ENCODE results near the gene RAPGEF4. TPM values are rescaled to one million over a fixed set of nuclear protein-coding genes. Genes with fewer than 3 reads are reported as not detected.

Gene RAPGEF4
- total RNA-seq, 1 donor from 2014 or later = 14.2 TPM

- peak; percentile 41 to 69 for DNase-seq (ENCODE audit: low read depth in 2 of 2)
Measured at GRCh38 chr2:172859581-172860335, 124.1 kb downstream of the RAPGEF4 start.

DNA sequence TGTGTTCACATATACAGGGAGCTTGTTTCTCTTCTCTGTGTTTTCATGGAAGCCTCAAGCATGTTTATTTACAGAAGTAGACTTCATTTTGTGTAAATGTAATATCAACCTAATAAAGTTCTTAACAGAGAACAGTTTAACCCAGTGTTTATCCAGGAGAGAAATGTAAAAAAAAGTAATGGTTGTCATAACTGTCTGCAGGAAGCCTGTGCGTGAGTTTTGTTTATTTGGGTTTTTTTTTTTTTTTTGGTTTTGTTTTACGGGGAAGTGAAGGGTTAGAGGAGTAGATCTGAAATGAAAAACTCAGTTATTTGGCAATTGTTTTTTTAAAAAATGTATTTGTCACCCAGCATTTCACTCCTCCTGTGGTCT is 124.7 kb downstream of the RAPGEF4 start:
- peak; percentile 35 to 62 for DNase-seq (ENCODE audit: low read depth in 2 of 2)

GRCh38 chr2:172861098-172861497 is 125.5 kb downstream of the RAPGEF4 start:
- DNase-seq (ENCODE audit: low read depth in 2 of 2) = no peak

DNA sequence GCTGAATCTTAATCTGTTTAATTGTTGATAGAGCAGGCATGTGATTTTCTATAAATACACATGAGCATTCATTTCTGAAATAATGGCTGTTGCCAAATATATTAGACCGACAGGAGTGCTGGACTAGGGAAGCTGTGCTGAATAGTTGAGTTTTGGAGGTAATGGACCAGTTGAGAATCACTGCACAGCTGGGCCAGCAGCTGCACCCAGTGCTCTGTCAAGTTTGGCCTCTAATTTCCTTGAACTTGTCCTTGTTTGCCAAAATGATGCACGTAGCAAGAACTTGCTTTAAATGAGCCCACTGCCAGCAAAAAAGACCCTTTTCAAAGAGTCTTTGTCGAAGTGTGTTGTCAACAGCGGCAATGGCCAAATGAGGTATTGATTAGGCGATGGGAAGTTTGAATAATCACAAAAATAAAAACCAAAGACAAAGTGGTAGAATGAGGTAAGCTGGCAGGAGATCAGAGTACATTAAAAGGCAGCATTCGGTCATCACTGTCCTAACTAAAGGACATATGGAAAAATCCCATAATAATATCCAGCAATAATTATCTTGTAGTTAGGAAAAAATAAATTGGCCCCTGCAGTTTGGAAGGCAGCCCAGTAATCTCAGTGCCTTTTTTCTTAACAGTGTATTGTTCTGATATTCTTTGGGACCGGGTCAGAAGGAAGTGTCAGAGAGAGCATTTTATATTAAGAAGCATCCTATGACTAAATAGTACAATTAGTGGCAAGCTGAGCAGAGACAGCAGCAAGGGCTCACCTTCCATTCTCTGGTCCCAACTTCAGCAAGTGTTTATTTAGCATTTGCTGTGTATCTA is 126.2 kb downstream of the RAPGEF4 start:
- peak; percentile 36 to 65 for DNase-seq (ENCODE audit: low read depth in 2 of 2)

GRCh38 chr2:172863341-172863740 is 127.7 kb downstream of the RAPGEF4 start:
- DNase-seq (ENCODE audit: low read depth in 2 of 2) = peak in 1 of 2 donors; percentile 43

DNA sequence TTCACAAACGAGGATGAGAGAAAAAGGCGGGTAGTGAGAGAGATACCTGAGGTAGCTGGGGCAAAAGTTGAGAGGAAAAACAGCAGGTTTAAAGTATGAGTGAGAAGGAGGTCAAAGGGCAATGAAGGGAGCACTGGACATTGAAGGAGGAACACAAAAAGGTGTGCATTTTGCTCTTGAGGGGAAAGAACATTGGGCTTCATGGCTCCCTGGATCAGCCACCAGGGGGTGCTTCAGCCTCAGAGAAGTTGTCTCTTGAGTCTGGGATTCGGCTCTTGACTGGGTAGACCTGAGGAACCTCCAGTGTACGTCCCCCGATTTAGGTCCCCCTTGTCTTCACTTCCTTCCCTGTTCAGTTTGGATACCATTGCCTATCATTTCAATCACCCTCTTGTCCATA is 128.5 kb downstream of the RAPGEF4 start:
- peak in 1 of 2 donors; percentile 55 for DNase-seq (ENCODE audit: low read depth in 2 of 2)

DNA sequence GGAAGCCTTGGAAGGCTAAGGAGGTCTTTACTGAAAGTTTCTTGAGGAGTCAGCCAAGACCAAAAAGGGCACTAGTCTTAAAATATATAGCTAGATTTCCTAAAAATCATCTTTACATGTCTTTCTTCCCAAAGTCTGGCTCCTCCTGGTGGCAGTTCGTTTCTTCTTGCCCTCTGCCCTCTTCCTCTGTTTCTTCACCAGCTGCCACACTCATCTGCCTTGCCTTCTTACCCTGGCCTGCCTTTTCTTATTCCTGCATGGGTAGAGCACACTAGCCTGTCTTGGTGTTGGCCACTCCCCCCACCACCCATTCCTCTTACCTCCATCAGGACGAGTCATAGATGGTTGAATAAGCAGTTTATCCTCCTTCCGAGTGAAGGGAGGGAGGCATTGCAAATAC is 129.8 kb downstream of the RAPGEF4 start:
- DNase-seq (ENCODE audit: low read depth in 2 of 2) = no peak

- peak in 1 of 2 donors; percentile 51 for DNase-seq (ENCODE audit: low read depth in 2 of 2)
Measured at GRCh38 chr2:172869861-172870260, 134.2 kb downstream of the RAPGEF4 start.

GRCh38 chr2:172870396-172870795 is 134.8 kb downstream of the RAPGEF4 start:
- DNase-seq (ENCODE audit: low read depth in 2 of 2) = no peak

DNA sequence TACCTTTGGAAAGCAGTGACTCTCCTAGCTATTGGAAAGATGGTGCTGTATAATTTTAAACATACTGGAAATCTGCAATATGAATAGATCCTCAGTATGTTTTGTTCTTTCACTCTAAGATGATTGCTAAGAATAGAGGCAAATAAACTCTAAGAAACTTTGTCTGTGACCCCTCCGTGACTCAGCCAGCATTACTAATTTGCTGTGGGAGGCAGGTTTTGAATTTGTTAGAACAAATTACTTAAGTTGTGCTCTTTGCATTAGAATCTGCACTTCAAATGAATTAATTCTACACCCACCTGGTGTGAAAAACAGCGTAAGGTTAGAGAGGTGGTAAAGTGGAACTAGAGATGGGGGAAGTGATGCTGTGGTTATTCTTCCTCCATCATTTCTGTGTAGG is 142.2 kb downstream of the RAPGEF4 start:
- DNase-seq (ENCODE audit: low read depth in 2 of 2) = no peak

GRCh38 chr2:172878260-172878659 is 142.6 kb downstream of the RAPGEF4 start:
- DNase-seq (ENCODE audit: low read depth in 2 of 2) = peak in 1 of 2 donors; percentile 30

DNA sequence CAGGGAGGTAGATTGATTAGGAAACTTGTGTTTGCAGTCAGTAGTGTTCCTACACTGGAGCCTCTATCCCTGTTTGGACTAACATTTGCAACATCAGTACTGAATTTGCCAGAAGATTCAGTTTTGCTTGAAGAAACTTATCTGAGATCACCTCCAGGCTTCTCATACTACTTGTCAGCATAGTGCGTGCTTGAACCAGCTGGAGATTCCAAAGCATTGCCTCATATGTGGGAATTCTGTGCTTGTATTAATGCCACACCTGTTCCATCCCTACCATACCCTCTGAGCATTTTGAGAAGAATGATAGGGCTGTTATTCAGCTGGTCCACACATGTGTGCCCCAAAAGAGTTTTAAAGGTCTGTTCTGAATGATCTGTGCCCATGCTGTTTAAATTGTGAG is 148.7 kb downstream of the RAPGEF4 start:
- DNase-seq (ENCODE audit: low read depth in 2 of 2) = no peak

DNA sequence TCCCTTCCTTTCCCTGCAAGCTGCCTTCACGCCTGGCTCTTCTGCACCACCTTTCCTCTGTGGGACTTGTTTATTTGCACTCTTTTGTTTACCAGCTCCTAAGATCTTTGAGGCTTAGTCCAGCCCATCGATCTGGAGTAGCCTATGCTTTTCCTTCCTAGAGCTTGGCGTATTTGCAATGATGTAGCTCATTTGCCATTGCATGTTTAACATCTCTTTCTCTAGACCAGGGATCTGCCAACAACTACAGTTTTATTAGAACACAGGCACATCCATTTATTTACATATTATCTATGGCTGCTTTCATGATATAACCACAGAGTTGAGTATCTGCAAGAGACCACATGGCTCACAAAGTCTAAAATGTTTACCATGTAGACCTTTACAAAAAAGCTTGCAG is 150.4 kb downstream of the RAPGEF4 start:
- DNase-seq (ENCODE audit: low read depth in 2 of 2) = no peak

DNA sequence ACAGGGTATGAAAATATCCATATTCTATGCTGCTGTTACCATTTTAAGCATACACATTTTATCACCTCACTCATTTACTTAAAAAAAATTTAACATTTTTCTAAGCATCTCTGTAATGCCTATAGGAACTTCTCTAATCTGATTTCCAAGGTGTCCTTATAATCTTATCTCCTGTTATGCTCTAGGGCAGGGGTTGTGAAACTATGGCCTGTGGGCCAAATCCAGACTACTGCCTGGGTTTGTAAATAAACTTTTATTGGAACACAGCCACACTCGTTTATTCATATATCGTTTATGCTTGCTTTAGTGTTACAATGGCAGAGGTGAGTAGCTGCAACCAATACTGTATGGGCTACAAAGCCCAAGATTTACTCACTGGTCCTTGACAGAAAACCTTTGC is 151.6 kb downstream of the RAPGEF4 start:
- no peak for DNase-seq (ENCODE audit: low read depth in 2 of 2)

- no peak for DNase-seq (ENCODE audit: low read depth in 2 of 2)
Measured at GRCh38 chr2:172888714-172889669, 153.3 kb downstream of the RAPGEF4 start.

DNA sequence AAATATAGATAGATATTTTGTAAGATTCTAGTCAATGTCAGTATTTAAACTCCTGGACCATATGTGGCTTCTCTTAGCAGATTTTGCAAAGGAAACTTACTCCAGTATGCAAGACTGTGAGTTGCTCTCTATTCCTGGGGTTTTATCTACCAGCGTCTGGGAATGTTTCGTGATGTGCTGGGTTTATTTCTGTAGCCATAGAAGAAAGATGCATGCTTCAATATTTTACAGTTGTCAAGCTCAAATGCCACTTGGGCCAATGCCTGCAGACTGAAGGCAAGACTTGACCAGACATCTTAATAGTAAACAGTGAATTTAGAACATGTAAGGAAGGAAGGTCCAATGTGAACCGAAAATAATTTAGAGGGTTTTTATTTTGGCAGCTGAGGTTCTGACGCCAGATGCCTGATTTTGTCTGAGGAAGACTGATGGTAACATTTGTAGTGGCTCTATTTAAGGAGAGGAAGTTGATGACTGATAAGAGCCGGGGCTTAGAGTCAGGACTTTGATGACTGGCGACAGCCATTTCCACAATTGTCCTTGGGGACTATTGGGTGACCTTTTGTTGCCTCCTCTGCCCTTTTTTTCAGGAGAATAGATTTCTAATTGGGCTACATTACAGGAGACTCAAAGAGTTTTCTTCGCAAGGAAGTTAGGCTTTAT is 154.3 kb downstream of the RAPGEF4 start:
- no peak for DNase-seq (ENCODE audit: low read depth in 2 of 2)

GRCh38 chr2:172893111-172893510 is 157.5 kb downstream of the RAPGEF4 start:
- DNase-seq (ENCODE audit: low read depth in 2 of 2) = no peak

DNA sequence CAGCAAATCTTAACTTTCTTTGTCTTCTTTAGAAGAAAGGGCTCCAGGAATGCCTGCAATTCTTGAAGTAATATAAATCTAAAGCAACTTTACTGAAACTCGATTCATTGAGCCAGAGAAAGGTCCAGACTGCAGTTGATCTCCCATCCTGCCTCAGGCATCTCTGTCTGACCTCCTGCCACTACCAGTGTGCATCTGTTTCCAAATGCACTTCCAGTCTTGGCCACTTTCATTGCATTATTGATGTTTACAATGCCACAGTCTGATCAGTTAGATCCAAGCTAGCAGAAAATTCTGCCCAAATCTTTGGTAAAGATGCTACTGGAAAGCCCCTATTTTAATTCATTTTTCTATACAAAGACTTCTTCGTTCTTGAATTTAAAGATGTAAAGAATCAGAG is 158.0 kb downstream of the RAPGEF4 start:
- no peak for DNase-seq (ENCODE audit: low read depth in 2 of 2)

GRCh38 chr2:172894689-172895387 is 159.2 kb downstream of the RAPGEF4 start:
- no peak for DNase-seq (ENCODE audit: low read depth in 2 of 2)

DNA sequence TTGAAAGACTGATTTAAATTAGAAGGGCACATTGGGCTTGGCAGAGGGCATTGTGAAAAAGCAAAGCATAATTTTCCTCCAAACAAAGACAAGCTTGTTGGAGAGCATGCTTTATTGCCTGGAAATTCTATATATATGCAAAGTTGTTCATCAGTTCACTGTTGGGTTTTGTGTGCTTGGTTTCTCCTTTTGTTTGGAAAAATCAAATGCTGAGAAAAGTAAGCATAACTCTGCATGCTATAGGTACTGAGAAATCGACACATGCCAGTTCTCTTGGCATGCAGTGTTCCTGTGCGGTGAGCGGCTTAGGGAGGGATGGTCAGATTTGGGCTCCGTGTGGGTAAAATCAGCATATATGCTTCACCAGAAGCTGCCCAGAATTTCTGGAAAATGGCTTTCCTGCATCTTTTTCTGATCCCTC is 161.0 kb downstream of the RAPGEF4 start:
- DNase-seq (ENCODE audit: low read depth in 2 of 2) = no peak
